ENCODE results near the gene CASP7. TPM values are rescaled to one million over a fixed set of nuclear protein-coding genes. Genes with fewer than 3 reads are reported as not detected.
"Not testable (repeated sequence)": the region's sequence is repeated elsewhere in the genome, so short reads cannot be mapped to it uniquely, and the experiment has no call there.

CASP7 gene
- total RNA-seq, 6 donors from 2014 or later, result 17.4 to 35.1 (median 29.6) TPM

DNA sequence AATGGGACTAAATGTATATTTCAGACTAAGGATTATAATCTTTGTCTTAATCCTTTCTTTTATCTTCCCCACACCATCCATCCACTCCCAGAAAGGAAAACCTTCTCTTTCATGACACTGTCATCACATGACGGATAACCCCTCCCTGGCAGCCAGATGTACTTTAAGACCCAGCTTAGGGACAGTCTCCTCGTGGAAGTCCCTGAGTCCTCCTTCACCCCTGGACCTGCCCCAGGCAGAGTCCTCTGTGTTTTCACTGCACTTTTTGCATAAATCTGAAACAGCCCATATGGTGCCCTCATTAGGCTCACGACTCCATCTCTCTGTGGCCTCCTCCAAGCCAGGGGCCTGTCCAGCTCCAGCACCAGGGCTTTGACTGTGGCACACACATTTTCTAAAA is 31.9 kb upstream of the CASP7 start:
- WGBS, 2 donors, result 76 to 83% methylated on average over 3 of the region's 3 CpGs
- ATAC-seq (ENCODE audit: low FRiP score in 2 of 2), result no peak
- Histone ChIP-seq H3K27ac (no peak overlapping the region), H3K4me1 (peaks cover 0 to 18% (median 5%) of the 10 kb centered on the region in 4 donors), H3K36me3 (no peaks in the 10 kb centered on the region), H3K27me3 (no peaks in the 10 kb centered on the region), H3K4me3 (no peak overlapping the region), H3K9me3 (no peaks in the 10 kb centered on the region)
- no peak for TF ChIP-seq POLR2A (IDR thresholded peaks at IDR 0.05)
- no peak for TF ChIP-seq POLR2AphosphoS5 (IDR thresholded peaks at IDR 0.05)
- no peak for TF ChIP-seq EP300 (IDR thresholded peaks at IDR 0.05)
- no peak for TF ChIP-seq CTCF (IDR thresholded peaks at IDR 0.05)
- DNase-seq, result no peak

DNA sequence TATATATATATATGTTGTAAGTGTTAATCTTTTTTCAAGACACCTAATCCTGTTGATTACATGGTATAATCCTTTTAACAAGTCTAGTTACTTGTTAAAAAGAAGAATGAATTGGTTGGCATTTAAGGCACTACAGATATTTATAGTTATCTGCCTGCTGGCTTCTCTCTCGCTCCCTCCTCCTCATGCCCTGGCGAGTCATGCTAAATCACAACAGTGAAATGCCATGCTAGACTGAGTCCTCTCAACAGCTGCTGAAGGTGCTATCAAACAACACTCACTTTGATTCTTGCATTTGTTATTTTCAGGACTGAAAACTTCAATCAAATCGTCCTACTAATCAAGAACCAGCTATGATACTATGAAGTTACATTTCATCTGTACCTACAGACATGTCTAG is 31.2 kb upstream of the CASP7 start:
- H3K9me3 ChIP-seq, result no peaks in the 10 kb centered on the region
- ATAC-seq (ENCODE audit: low FRiP score in 2 of 2), result no peak

GRCh38 chr10:113650172-113650571 is 29.5 kb upstream of the CASP7 start:
- DNase-seq (no peak), ATAC-seq (ENCODE audit: low FRiP score in 2 of 2) (no peak)
- Histone ChIP-seq H3K27ac (no peak overlapping the region), H3K4me1 (no peaks in the 10 kb centered on the region), H3K9me3 (no peaks in the 10 kb centered on the region), H3K36me3 (no peaks in the 10 kb centered on the region), H3K4me3 (no peak overlapping the region), H3K27me3 (no peaks in the 10 kb centered on the region)
- 94 to 96% methylated on average over 2 of the region's 2 CpGs for WGBS, 2 donors
- no peak for TF ChIP-seq CTCF (IDR thresholded peaks at IDR 0.05)

More for the DNA sequence above, 31.2 kb upstream of the CASP7 start:
- TF ChIP-seq POLR2AphosphoS5 (IDR thresholded peaks at IDR 0.05), result no peak
- no peak for TF ChIP-seq POLR2A (IDR thresholded peaks at IDR 0.05)
- TF ChIP-seq CTCF (IDR thresholded peaks at IDR 0.05), result no peak
- TF ChIP-seq EP300 (IDR thresholded peaks at IDR 0.05), result no peak
- H3K4me3 ChIP-seq, result no peak overlapping the region
- H3K4me1 ChIP-seq, result peaks cover 0 to 14% (median 5%) of the 10 kb centered on the region in 4 donors
- no peak overlapping the region for H3K27ac ChIP-seq
- H3K27me3 ChIP-seq, result no peaks in the 10 kb centered on the region
- DNase-seq, result no peak
- WGBS, 2 donors, result 70 to 76% methylated on average over 3 of the region's 3 CpGs
- H3K36me3 ChIP-seq, result no peaks in the 10 kb centered on the region

- no peaks in the 10 kb centered on the region for H3K27me3 ChIP-seq
- no peak overlapping the region for H3K27ac ChIP-seq
- ATAC-seq (ENCODE audit: low FRiP score in 2 of 2) (no peak), DNase-seq (no peak)
- H3K9me3 ChIP-seq, result no peaks in the 10 kb centered on the region
- H3K4me1 ChIP-seq, result no peaks in the 10 kb centered on the region
- no peak overlapping the region for H3K4me3 ChIP-seq
- TF ChIP-seq POLR2AphosphoS5 (IDR thresholded peaks at IDR 0.05), result no peak
- TF ChIP-seq CTCF (IDR thresholded peaks at IDR 0.05), result no peak
- TF ChIP-seq POLR2A (IDR thresholded peaks at IDR 0.05), result no peak
- TF ChIP-seq EP300 (IDR thresholded peaks at IDR 0.05), result no peak
- 86 to 95% methylated on average over 2 of the region's 2 CpGs for WGBS, 2 donors
- H3K36me3 ChIP-seq, result no peaks in the 10 kb centered on the region
Observed at GRCh38 chr10:113651021-113651420, 28.7 kb upstream of the CASP7 start.

DNA sequence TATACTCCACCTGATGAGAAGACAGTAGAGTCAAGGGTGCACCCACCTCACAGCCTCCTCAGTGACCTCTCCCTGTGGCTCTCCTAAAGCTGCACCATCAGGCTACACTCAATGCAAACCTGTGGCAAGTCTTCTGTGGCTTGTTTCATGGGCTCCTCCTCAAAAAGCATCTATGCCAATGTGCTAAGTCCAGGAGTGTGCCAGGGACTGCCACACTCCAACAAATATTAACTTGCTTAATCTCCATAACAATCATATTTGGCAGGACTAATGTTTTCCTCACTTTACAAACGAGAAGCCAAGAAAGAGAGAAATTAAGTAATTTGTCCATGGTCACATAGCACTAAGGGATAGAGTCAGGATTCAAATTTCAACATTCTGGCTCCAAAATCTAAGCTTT is 27.8 kb upstream of the CASP7 start:
- H3K4me3 ChIP-seq, result no peak overlapping the region
- no peak overlapping the region for H3K27ac ChIP-seq
- H3K4me1 ChIP-seq, result no peaks in the 10 kb centered on the region
- DNase-seq (no peak), ATAC-seq (ENCODE audit: low FRiP score in 2 of 2) (no peak)
- H3K27me3 ChIP-seq, result no peaks in the 10 kb centered on the region
- H3K9me3 ChIP-seq, result no peaks in the 10 kb centered on the region
- 50 to 65% methylated on average over 1 of the region's 1 CpG for WGBS, 2 donors
- TF ChIP-seq EP300 (IDR thresholded peaks at IDR 0.05) (no peak), POLR2A (IDR thresholded peaks at IDR 0.05) (no peak), POLR2AphosphoS5 (IDR thresholded peaks at IDR 0.05) (no peak), CTCF (IDR thresholded peaks at IDR 0.05) (no peak)
- no peaks in the 10 kb centered on the region for H3K36me3 ChIP-seq

DNA sequence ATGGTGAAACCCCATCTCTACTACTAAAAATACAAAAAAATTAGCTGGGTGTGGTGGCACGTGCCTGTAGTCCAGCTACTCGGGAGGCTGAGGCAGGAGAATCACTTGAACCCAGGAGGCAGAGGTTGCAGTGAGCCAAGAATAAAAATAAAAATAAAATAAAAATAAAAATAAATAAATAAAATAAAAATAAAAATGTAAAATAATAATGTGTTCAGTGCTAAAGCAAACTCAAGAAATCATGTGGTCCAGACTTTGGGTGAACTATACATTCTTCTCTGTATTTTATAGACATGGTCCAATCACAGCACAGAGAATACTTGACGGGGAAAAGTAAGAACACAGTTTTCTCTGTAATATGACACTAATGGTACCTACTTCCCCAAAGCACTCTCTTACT is 27.3 kb upstream of the CASP7 start:
- WGBS, 2 donors, result 89 to 95% methylated on average over 3 of the region's 3 CpGs
- H3K4me1 ChIP-seq; H3K27me3 ChIP-seq; DNase-seq; ATAC-seq (ENCODE audit: low FRiP score in 2 of 2); H3K4me3 ChIP-seq; H3K27ac ChIP-seq; H3K36me3 ChIP-seq; H3K9me3 ChIP-seq: not testable (repeated sequence)
